Stomach (tissue), 9 donors: Measurements from ENCODE around the gene GPR153. TPM values are rescaled to one million over a fixed set of nuclear protein-coding genes. Genes with fewer than 3 reads are reported as not detected.
A peak's percentile ranks its signal among the peaks of the same experiment; 100 is the strongest.

Experiments
- DNase-seq, 2 donors: peaks; one replicate each; pipeline versions ENCODE4 v3.0.0 to v3.0.0-alpha.2; 2013 to 2019
- H3K27ac ChIP-seq, 5 donors: fragments of 200-600 bp in 4 of 5; sonication (generic) in 4 of 5; one replicate each; pipeline ENCODE4 v1.5.1; 2013 to 2019; ENCODE audit warnings: mild to moderate bottlenecking in 1 of 5, moderate library complexity in 1 of 5
- H3K27me3 ChIP-seq, 3 donors: fragments of 200-600 bp; sonication (generic); one replicate each; pipeline ENCODE4 v1.5.1; 2017 to 2019; ENCODE audit warnings: mixed run types in 1 of 3
- H3K36me3 ChIP-seq, 4 donors: fragments of 200-600 bp; sonication (generic); 1 replicate in 3 of 4; 2 replicates in 1 of 4; pipeline ENCODE4 v1.5.1; 2016 to 2019
- H3K4me1 ChIP-seq, 4 donors: fragments of 200-600 bp; sonication (generic); one replicate each; pipeline ENCODE4 v1.5.1; 2016 to 2019
- H3K4me3 ChIP-seq, 4 donors: fragments of 200-600 bp; sonication (generic) in 3 of 4; one replicate each; pipeline ENCODE4 v1.5.1; 2016 to 2019; ENCODE audit warnings: mild to moderate bottlenecking in 1 of 4
- H3K9me3 ChIP-seq, 4 donors: fragments of 200-600 bp; sonication (generic); one replicate each; pipeline ENCODE4 v1.5.1; 2016 to 2019
- CTCF ChIP-seq, 7 experiments: fragments of 450-650 bp in 4 of 7; fragments of 200-600 bp in 3 of 7; sonication (generic) in 3 of 7; IDR thresholded peaks; one replicate each; pipeline ENCODE4 v1.5.1; 2016 to 2019; ENCODE audit warnings: antibody characterized with exemption in 7 of 7, control low read depth in 2 of 7, mild to moderate bottlenecking in 1 of 7
- EP300 ChIP-seq: sonication (generic); formaldehyde crosslinking; IDR thresholded peaks from one replicate; pipeline ENCODE4 v1.6.1; 2017; ENCODE audit warnings: antibody characterized with exemption
- POLR2A ChIP-seq, 4 donors: fragments of 450-650 bp; IDR thresholded peaks; one replicate each; pipeline ENCODE4 v1.6.1; 2016; ENCODE audit warnings: antibody characterized with exemption in 4 of 4, control low read depth in 2 of 4, mild to moderate bottlenecking in 1 of 4, moderate library complexity in 1 of 4
- POLR2AphosphoS5 ChIP-seq, 3 donors: sonication (generic); formaldehyde crosslinking; IDR thresholded peaks; one replicate each; pipeline ENCODE4 v1.6.1; 2016; ENCODE audit warnings: antibody characterized with exemption in 3 of 3
- WGBS, 5 donors: extraction: QIAGEN DNeasy Blood & Tissue Kit in 3 of 5; methylation state at CpG; one replicate each; pipeline versions ENCODE4 v1.1.5 to v1.1.7; 2013 to 2018; 5-methylcytosine and 5-hydroxymethylcytosine counted together
- intact Hi-C: fragments of 100-400 bp; cut with DNase I; formaldehyde crosslinking; loops from one replicate; pipeline ENCODE4 v1.15.1; 2023; ENCODE audit warnings: low total_unique reads
- polyA plus RNA-seq, 3 donors: library from polyadenylated mRNA; stranded (reverse); fragments of 200-250 nt; gene quantifications; one replicate each; pipeline ENCODE4 v1.2.3, GENCODE V29; 2013
- total RNA-seq, 5 donors: library from RNA; depleted of rRNA; stranded (reverse); fragments of >200 nt; gene quantifications; one replicate each; pipeline versions ENCODE4 v1.1.0 to v1.2.3, GENCODE V29; 2014 to 2016
- donor health status: healthy with polysubstance abuse.
- donor health status: Bipolar disorder and iron deficiency.
- donor health status: healthy.

Gene GPR153
- total and polyA plus RNA-seq, 8 donors, result 1.8 to 63.1 (median 2.8) TPM

- H3K4me1 ChIP-seq, result peaks cover 0 to 14% (median 11%) of the 10 kb centered on the region in 4 donors
- intact Hi-C loops, result no loop called here
- H3K27ac ChIP-seq, result no peak overlapping the region
- TF ChIP-seq POLR2AphosphoS5 (IDR thresholded peaks at IDR 0.05) (no peak), POLR2A (IDR thresholded peaks at IDR 0.05) (no peak), CTCF (IDR thresholded peaks at IDR 0.05) (no peak), EP300 (no peak)
- 80 to 90% (median 87%) methylated on average over 12 to 16 of the region's 16 CpGs for WGBS, 5 donors
- H3K4me3 ChIP-seq, result no peak overlapping the region
- DNase-seq, result no peak
- peaks cover 0 to 52% (median 18%) of the 10 kb centered on the region in 3 donors for H3K27me3 ChIP-seq
- H3K9me3 ChIP-seq, result no peaks in the 10 kb centered on the region
- peaks cover 0 to 23% (median 13%) of the 10 kb centered on the region in 4 donors for H3K36me3 ChIP-seq
These were observed 6.2 kb downstream of the GPR153 start for GRCh38 chr1:6254691-6255090.

DNA sequence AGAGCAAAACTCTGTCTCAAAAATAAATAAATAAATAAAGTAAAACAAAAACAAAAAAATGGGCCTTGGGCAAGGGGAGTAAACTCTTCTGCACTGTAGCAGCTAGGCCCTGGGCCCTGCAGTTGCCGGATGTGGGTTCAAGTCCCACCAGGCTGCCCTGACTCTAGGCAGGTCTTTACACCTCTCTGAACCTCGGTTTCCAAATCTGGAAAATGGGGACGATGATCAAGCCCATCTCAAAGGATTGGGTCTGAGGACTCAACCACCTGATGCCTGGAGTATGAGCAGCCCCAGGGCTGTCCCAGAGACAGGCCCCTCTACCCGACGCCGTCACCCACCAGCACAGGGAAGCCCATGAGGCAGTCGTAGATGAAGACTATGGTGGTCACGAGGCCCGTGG lies 7.5 kb downstream of the GPR153 start:
- no peak overlapping the region for H3K4me3 ChIP-seq
- H3K36me3 ChIP-seq, result peaks cover 0 to 23% (median 13%) of the 10 kb centered on the region in 4 donors
- intact Hi-C loops, result no loop called here
- no peak for DNase-seq
- H3K27ac ChIP-seq, result no peak overlapping the region
- 85 to 95% (median 92%) methylated on average over 4 to 9 of the region's 9 CpGs for WGBS, 5 donors
- TF ChIP-seq POLR2A (IDR thresholded peaks at IDR 0.05) (no peak), CTCF (IDR thresholded peaks at IDR 0.05) (no peak)
- peaks cover 7 to 16% (median 13%) of the 10 kb centered on the region in 4 donors for H3K4me1 ChIP-seq
- H3K9me3 ChIP-seq, result no peaks in the 10 kb centered on the region
- H3K27me3 ChIP-seq, result peaks cover 0 to 52% (median 25%) of the 10 kb centered on the region in 3 donors

DNA sequence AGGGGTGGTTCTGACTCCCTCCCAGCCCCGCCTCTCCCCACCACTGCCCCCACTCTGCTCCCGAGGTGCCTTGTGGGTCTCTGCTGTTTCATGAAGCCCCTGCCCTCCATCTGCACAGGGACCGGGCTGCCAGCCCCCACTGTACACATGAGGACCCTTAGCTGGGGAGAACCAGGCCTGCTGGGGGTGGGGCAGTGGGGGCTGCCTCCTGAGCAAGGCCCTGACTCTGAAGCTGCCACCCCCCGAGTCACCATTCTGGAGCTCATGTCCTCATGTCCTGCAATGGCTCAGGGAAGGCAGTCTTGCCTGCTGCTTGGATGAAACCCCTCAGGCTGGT lies 8.6 kb downstream of the GPR153 start:
- TF ChIP-seq EP300 (no peak), POLR2A (IDR thresholded peaks at IDR 0.05) (no peak), POLR2AphosphoS5 (IDR thresholded peaks at IDR 0.05) (no peak)

DNA sequence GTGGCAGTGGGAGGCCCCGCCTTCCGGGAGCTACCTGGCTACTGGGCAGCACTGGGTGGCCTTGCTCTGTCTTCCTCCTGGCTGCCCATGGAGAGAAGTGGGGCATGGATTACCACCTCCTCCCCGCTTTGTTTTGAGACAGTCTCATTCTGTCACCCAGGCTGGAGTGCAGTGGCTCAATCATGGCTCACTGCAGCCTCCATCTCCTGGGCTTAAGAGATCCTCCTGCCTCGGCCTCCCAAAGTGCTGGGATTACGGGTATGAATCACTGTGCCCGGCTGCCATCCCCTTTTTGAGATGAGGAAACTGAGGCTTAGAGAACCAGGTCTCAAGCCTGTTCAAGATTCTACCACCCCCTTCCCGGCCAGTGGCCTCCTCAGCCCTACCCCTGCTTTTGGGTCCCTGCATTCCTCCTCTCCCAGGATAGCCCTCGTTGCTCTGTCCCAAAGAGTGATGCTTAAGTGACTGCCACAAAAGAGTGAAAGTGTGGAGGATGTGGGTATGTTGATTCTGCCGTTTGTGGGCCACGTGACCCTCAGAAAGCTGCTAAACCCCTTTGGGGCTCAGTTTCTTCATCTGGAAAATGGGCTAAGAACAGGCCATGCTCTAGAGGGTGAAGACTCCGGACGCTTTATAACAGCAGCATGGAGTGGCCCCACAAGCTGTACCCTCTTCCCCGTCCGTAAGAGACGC lies 9.1 kb downstream of the GPR153 start:
- Histone ChIP-seq H3K27ac (no peak overlapping the region), H3K9me3 (no peaks in the 10 kb centered on the region), H3K27me3 (peaks cover 0 to 65% (median 31%) of the 10 kb centered on the region in 3 donors), H3K4me3 (no peak overlapping the region), H3K4me1 (peaks cover 7 to 19% (median 15%) of the 10 kb centered on the region in 4 donors), H3K36me3 (peaks cover 0 to 23% (median 13%) of the 10 kb centered on the region in 4 donors)
- TF ChIP-seq POLR2AphosphoS5 (IDR thresholded peaks at IDR 0.05) (no peak), EP300 (no peak), CTCF (IDR thresholded peaks at IDR 0.05) (no peak), POLR2A (IDR thresholded peaks at IDR 0.05) (no peak)
- DNase-seq, result no peak
- 73 to 88% (median 77%) methylated on average over 12 to 15 of the region's 15 CpGs for WGBS, 5 donors
- intact Hi-C loops, result no loop called here

More for the DNA sequence above, 8.6 kb downstream of the GPR153 start:
- Histone ChIP-seq H3K9me3 (no peaks in the 10 kb centered on the region), H3K4me1 (peaks cover 7 to 16% (median 13%) of the 10 kb centered on the region in 4 donors), H3K4me3 (no peak overlapping the region), H3K36me3 (peaks cover 0 to 23% (median 13%) of the 10 kb centered on the region in 4 donors), H3K27me3 (peaks cover 0 to 59% (median 28%) of the 10 kb centered on the region in 3 donors), H3K27ac (no peak overlapping the region)
- intact Hi-C loops, result no loop called here
- DNase-seq, result no peak
- 67 to 90% (median 75%) methylated on average over 1 to 4 of the region's 4 CpGs for WGBS, 5 donors

DNA sequence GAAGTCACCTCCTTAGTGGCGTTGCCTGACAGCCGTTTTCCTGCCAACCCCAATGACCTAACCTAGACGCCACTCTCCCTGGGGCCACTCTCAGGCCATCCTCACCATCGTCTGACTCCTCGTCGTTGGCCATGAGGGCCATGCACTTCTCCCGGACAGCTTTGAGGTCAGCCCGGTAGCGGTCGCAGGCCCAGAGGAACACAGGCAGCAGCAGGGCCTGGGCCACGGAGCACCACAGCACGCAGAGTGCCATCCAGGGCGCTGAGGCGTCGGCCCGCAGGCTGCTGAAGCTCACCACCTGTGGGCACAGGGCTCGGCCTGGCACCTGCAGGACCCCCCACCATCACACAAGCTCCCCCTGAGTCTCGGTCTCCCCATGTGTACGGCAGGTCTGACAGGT lies 9.7 kb downstream of the GPR153 start:
- Histone ChIP-seq H3K9me3 (no peaks in the 10 kb centered on the region), H3K4me3 (no peak overlapping the region), H3K4me1 (peaks cover 11 to 24% (median 21%) of the 10 kb centered on the region in 4 donors), H3K27ac (no peak overlapping the region), H3K27me3 (peaks cover 0 to 70% (median 37%) of the 10 kb centered on the region in 3 donors), H3K36me3 (peaks cover 0 to 23% (median 13%) of the 10 kb centered on the region in 4 donors)
- TF ChIP-seq POLR2AphosphoS5 (IDR thresholded peaks at IDR 0.05), result no peak
- TF ChIP-seq POLR2A (IDR thresholded peaks at IDR 0.05), result no peak
- no peak for TF ChIP-seq EP300
- no peak for TF ChIP-seq CTCF (IDR thresholded peaks at IDR 0.05)
- DNase-seq, result peak in 1 of 2 donors; percentile 5
- 81 to 90% (median 85%) methylated on average over 16 to 19 of the region's 19 CpGs for WGBS, 5 donors
- intact Hi-C loops, result no loop called here
